Cardiac muscle cell (in vitro differentiated cells and primary cell): ENCODE measurements around the gene MEAF6. TPM values are rescaled to one million over a fixed set of nuclear protein-coding genes. Genes with fewer than 3 reads are reported as not detected.

Source experiments
- DNase-seq, 2 donors: peaks; one replicate each; pipeline versions ENCODE4 v3.0.0 to v3.0.0-alpha.2; 2010 to 2017; ENCODE audit warnings: low read depth in 1 of 2, low spot score in 1 of 2
- H3K27ac ChIP-seq: fragments of 200-600 bp; sonication (generic); 2 replicates; pipeline ENCODE4 v1.5.1; 2016
- H3K27me3 ChIP-seq: fragments of 200-600 bp; sonication (generic); 2 replicates; pipeline ENCODE4 v1.6.0; 2016; ENCODE audit warnings: control low read depth
- H3K36me3 ChIP-seq: fragments of 200-600 bp; sonication (generic); 2 replicates; pipeline ENCODE4 v1.5.1; 2016; ENCODE audit warnings: control low read depth
- H3K4me1 ChIP-seq: fragments of 200-600 bp; sonication (generic); 2 replicates; pipeline ENCODE4 v1.8.1; 2017; ENCODE audit warnings: low read depth, mild to moderate bottlenecking, mixed run types
- H3K4me3 ChIP-seq: fragments of 200-600 bp; sonication (generic); 2 replicates; pipeline ENCODE4 v1.5.1; 2016; ENCODE audit warnings: mild to moderate bottlenecking
- H3K9me3 ChIP-seq: fragments of 200-600 bp; sonication (generic); 2 replicates; pipeline ENCODE4 v1.5.1; 2017; ENCODE audit warnings: low read depth, mild to moderate bottlenecking, control low read depth
- CTCF ChIP-seq: IDR thresholded peaks from 2 replicates; pipeline ENCODE4 v1.5.1; 2012; ENCODE audit warnings: low read depth, mild to moderate bottlenecking, low read length
- polyA plus RNA-seq: library from polyadenylated mRNA; unstranded; fragments of >200 nt; fragmentation: Nextera tagmentation; extraction: Ambion mirVana; gene quantifications from 2 replicates; pipeline ENCODE4 v1.2.1, GENCODE V29; 2016
- total RNA-seq: library from RNA; depleted of rRNA; stranded (reverse); fragments of >200 nt; gene quantifications from 2 replicates; pipeline ENCODE4 v1.2.3, GENCODE V29; 2016

The MEAF6 gene
- total and polyA plus RNA-seq, 2 experiments from 2014 or later, result 68.2 to 138 TPM

- no peak overlapping the region for H3K27ac ChIP-seq
- no peaks in the 10 kb centered on the region for H3K4me1 ChIP-seq
- no peaks in the 10 kb centered on the region for H3K9me3 ChIP-seq
Observed at GRCh38 chr1:37484325-37485051, 30.1 kb downstream of the MEAF6 start.

GRCh38 chr1:37483785-37484184 lies 30.8 kb downstream of the MEAF6 start:
- no peak for TF ChIP-seq CTCF
- Histone ChIP-seq H3K9me3 (no peaks in the 10 kb centered on the region), H3K27me3 (no peaks in the 10 kb centered on the region), H3K27ac (no peak overlapping the region), H3K4me1 (no peaks in the 10 kb centered on the region), H3K36me3 (peaks cover 15% of the 10 kb centered on the region), H3K4me3 (no peak overlapping the region)
- no peak for DNase-seq

More at GRCh38 chr1:37484325-37485051, 30.1 kb downstream of the MEAF6 start:
- no peak for TF ChIP-seq CTCF
- H3K27me3 ChIP-seq, result no peaks in the 10 kb centered on the region
- H3K4me3 ChIP-seq, result no peak overlapping the region
- peaks cover 15% of the 10 kb centered on the region for H3K36me3 ChIP-seq
- DNase-seq, result no peak

- no peak for TF ChIP-seq CTCF
- Histone ChIP-seq H3K9me3 (no peaks in the 10 kb centered on the region), H3K27me3 (no peaks in the 10 kb centered on the region), H3K36me3 (peaks cover 19% of the 10 kb centered on the region), H3K4me3 (no peak overlapping the region), H3K4me1 (no peaks in the 10 kb centered on the region), H3K27ac (no peak overlapping the region)
- no peak for DNase-seq
Observed at GRCh38 chr1:37482796-37483744, 31.5 kb downstream of the MEAF6 start.

GRCh38 chr1:37482004-37482785 lies 32.4 kb downstream of the MEAF6 start:
- Histone ChIP-seq H3K9me3 (no peaks in the 10 kb centered on the region), H3K27ac (no peak overlapping the region), H3K36me3 (peaks cover 19% of the 10 kb centered on the region), H3K4me1 (peaks cover 4% of the 10 kb centered on the region), H3K27me3 (no peaks in the 10 kb centered on the region), H3K4me3 (no peak overlapping the region)
- no peak for DNase-seq
- TF ChIP-seq CTCF, result no peak

- H3K27me3 ChIP-seq, result no peaks in the 10 kb centered on the region
- no peak overlapping the region for H3K27ac ChIP-seq
- DNase-seq, result no peak
- no peaks in the 10 kb centered on the region for H3K9me3 ChIP-seq
- no peak overlapping the region for H3K4me3 ChIP-seq
- H3K36me3 ChIP-seq, result peaks cover 19% of the 10 kb centered on the region
- no peak for TF ChIP-seq CTCF
- H3K4me1 ChIP-seq, result peaks cover 8% of the 10 kb centered on the region
Observed at GRCh38 chr1:37481289-37482003, 33.1 kb downstream of the MEAF6 start.
